GM12878 (cell line): Measurements from ENCODE around the gene PSMC3. TPM values are rescaled to one million over a fixed set of nuclear protein-coding genes. Genes with fewer than 3 reads are reported as not detected.

ENCODE experiments used
- ATAC-seq: fragments of 200-7000 bp; cut with Tn5 transposase; 3 replicates; pipeline ENCODE4 v1.9.1; 2020; ENCODE audit warnings: mild to moderate bottlenecking, moderate library complexity
- BruUV-seq: library from RNA; stranded (reverse); fragments of 400-500 nt; replicated peaks from 2 replicates; lab custom pipeline; 2021; lab: Mats Ljungman, UMichigan
- CTCF ChIA-PET: fragments of 300-600 bp; sonication (Branson Sonifier 250); formaldehyde crosslinking; extraction: SDS; loops from one replicate; lab custom pipeline; 2021; ENCODE audit warnings: inconsistent platforms; lab: Yijun Ruan, JAX
- POLR2A ChIA-PET: fragments of 350-600 bp; formaldehyde crosslinking; extraction: SDS; loops from one replicate; lab custom pipeline; 2021; ENCODE audit warnings: inconsistent platforms; lab: Charles Lee
- RAD21 ChIA-PET: fragments of 300-600 bp; sonication (Branson Sonifier 250); formaldehyde crosslinking; loops from one replicate; lab custom pipeline; 2023; ENCODE audit warnings: antibody characterized with exemption; ENCODE audit not compliant: unreplicated experiment; lab: Charles Lee
- SMC1A ChIA-PET: fragments of 300-600 bp; sonication (Branson Sonifier 250); formaldehyde crosslinking; loops from one replicate; lab custom pipeline; 2023; ENCODE audit not compliant: unreplicated experiment, uncharacterized antibody; lab: Charles Lee
- DNase-seq: peaks from one replicate; pipeline ENCODE4 v3.0.0-alpha.2; 2011; ENCODE audit warnings: low read depth, low spot score
- FAIRE-seq: peaks from 3 replicates; lab custom pipeline; 2011; peaks lifted over from hg19 to GRCh38; lab: Jason Lieb, UNC
- H2AFZ ChIP-seq: 2 replicates; pipeline ENCODE4 v1.6.0; 2011; ENCODE audit warnings: low read depth, low read length, control low read depth; ENCODE audit not compliant: control insufficient read depth
- H3K27ac ChIP-seq: 2 replicates; pipeline ENCODE4 v1.5.1; 2011; ENCODE audit warnings: control low read depth; ENCODE audit not compliant: control insufficient read depth, insufficient read depth
- H3K27me3 ChIP-seq, 2 experiments: replicated peaks in 1 of 2; 2 replicates each; pipeline versions ENCODE4 v1.6.0 to v1.6.1; 2011; ENCODE audit warnings: low read length in 1 of 2; ENCODE audit not compliant: control insufficient read depth in 2 of 2, insufficient read depth in 2 of 2
- H3K36me3 ChIP-seq, 2 experiments: 2 replicates each; pipeline ENCODE4 v1.5.1; 2011; ENCODE audit warnings: low read length in 1 of 2; ENCODE audit not compliant: control insufficient read depth in 2 of 2, insufficient read depth in 2 of 2
- H3K4me1 ChIP-seq: 2 replicates; pipeline ENCODE4 v1.6.1; 2011; ENCODE audit warnings: mild to moderate bottlenecking, low read length, moderate library complexity, mixed read lengths; ENCODE audit not compliant: control insufficient read depth, insufficient read depth
- H3K4me2 ChIP-seq: 2 replicates; pipeline ENCODE4 v1.6.0; 2011; ENCODE audit warnings: control low read depth; ENCODE audit not compliant: control insufficient read depth, insufficient read depth
- H3K4me3 ChIP-seq: fragments of 200-600 bp; sonication (generic); 2 replicates; pipeline ENCODE4 v1.5.1; 2016
- H3K79me2 ChIP-seq: 2 replicates; pipeline ENCODE4 v1.6.0; 2011; ENCODE audit warnings: low read length; ENCODE audit not compliant: control insufficient read depth, insufficient read depth
- H3K9ac ChIP-seq: 2 replicates; pipeline ENCODE4 v1.8.0; 2011; ENCODE audit warnings: low read length, control low read depth, mixed read lengths; ENCODE audit not compliant: control insufficient read depth, insufficient read depth
- H3K9me3 ChIP-seq: replicated peaks from 3 replicates; pipeline ENCODE4 v1.5.1; 2011; ENCODE audit warnings: mild to moderate bottlenecking, low read length; ENCODE audit not compliant: control insufficient read depth, insufficient read depth
- H4K20me1 ChIP-seq: 2 replicates; pipeline ENCODE4 v1.6.0; 2011; ENCODE audit not compliant: control insufficient read depth, insufficient read depth
- BCL11A ChIP-seq: IDR thresholded peaks from 2 replicates; pipeline ENCODE4 v1.6.1; 2011; ENCODE audit warnings: low read depth, low read length
- CTCF ChIP-seq, 3 experiments: IDR thresholded peaks in 2 of 3; conservative IDR thresholded peaks in 1 of 3; 2 replicates each; pipeline ENCODE4 v1.5.1; 2011; ENCODE audit warnings: low read depth in 3 of 3, low read length in 3 of 3, mild to moderate bottlenecking in 3 of 3, control low read depth in 2 of 3, moderate library complexity in 2 of 3, inconsistent platforms in 1 of 3, mixed read lengths in 1 of 3; ENCODE audit not compliant: control insufficient read depth in 2 of 3, insufficient read depth in 1 of 3; ENCODE audit errors: extremely low read depth in 1 of 3
- ESRRA ChIP-seq: IDR thresholded peaks from 2 replicates; pipeline ENCODE4 v1.6.1; 2012; ENCODE audit warnings: mild to moderate bottlenecking, low read length, improper control_type of control experiment
- ETV6 ChIP-seq, 2 experiments: fragments of 450-650 bp in 1 of 2; IDR thresholded peaks in 1 of 2; conservative IDR thresholded peaks in 1 of 2; 2 replicates each; pipeline ENCODE4 v1.6.1; 2014; ENCODE audit warnings: antibody characterized with exemption in 1 of 2, borderline replicate concordance in 1 of 2, low read depth in 1 of 2, mild to moderate bottlenecking in 1 of 2, moderate library complexity in 1 of 2
- MLLT1 ChIP-seq: fragments of 450-650 bp; IDR thresholded peaks from 2 replicates; pipeline ENCODE4 v1.6.1; 2016; ENCODE audit warnings: mild to moderate bottlenecking
- MYC ChIP-seq: IDR thresholded peaks from 2 replicates; pipeline ENCODE4 v1.6.1; 2011; ENCODE audit warnings: mild to moderate bottlenecking, low read length, moderate library complexity, inconsistent platforms; ENCODE audit not compliant: insufficient read depth, insufficient replicate concordance, insufficient read length, severe bottlenecking
- NBN ChIP-seq: fragments of 450-650 bp; IDR thresholded peaks from 2 replicates; pipeline ENCODE4 v1.6.1; 2016
- POLR2AphosphoS5 ChIP-seq: IDR thresholded peaks from 2 replicates; pipeline ENCODE4 v1.6.1; 2011; ENCODE audit warnings: mild to moderate bottlenecking, low read length, inconsistent platforms
- POU2F2 ChIP-seq: IDR thresholded peaks from 3 replicates; pipeline ENCODE4 v1.6.1; 2011; ENCODE audit warnings: low read depth, mild to moderate bottlenecking, low read length, borderline replicate concordance
- RBBP5 ChIP-seq: fragments of 200-600 bp; sonication (generic); conservative IDR thresholded peaks from 2 replicates; pipeline ENCODE4 v1.6.1; 2016
- SKIL ChIP-seq: fragments of 450-650 bp; IDR thresholded peaks from 2 replicates; pipeline ENCODE4 v1.6.1; 2017; ENCODE audit warnings: mild to moderate bottlenecking, low read depth, inconsistent platforms; ENCODE audit not compliant: poor library complexity, severe bottlenecking
- SMARCA5 ChIP-seq: fragments of 450-650 bp; IDR thresholded peaks from 2 replicates; pipeline ENCODE4 v1.6.1; 2017; ENCODE audit warnings: mild to moderate bottlenecking
- SRF ChIP-seq, 2 experiments: IDR thresholded peaks; 2 replicates each; pipeline ENCODE4 v1.6.1; 2011; ENCODE audit warnings: low read depth in 2 of 2, low read length in 2 of 2, mild to moderate bottlenecking in 1 of 2, moderate library complexity in 1 of 2
- WGBS: methylation state at CpG from one replicate; pipeline ENCODE4 v1.1.6; 2016; ENCODE audit warnings: low lambda C conversion rate; ENCODE audit not compliant: insufficient replicate concordance, insufficient coverage; ENCODE audit errors: missing lambda C conversion rate; 5-methylcytosine and 5-hydroxymethylcytosine counted together
- in situ Hi-C: fragments of 300-500 bp; cut with MboI; formaldehyde crosslinking; loops from 9 replicates; pipeline ENCODE4 v1.14.3; 2018; ENCODE audit warnings: mixed read lengths
- intact Hi-C: fragments of 100-400 bp; cut with micrococcal nuclease; formaldehyde crosslinking; loops from one replicate; pipeline ENCODE4 v1.14.2; 2022; ENCODE audit not compliant: unreplicated experiment
- polyA plus RNA-seq, 11 experiments: library from polyadenylated mRNA; depleted of rRNA in 4 of 11; unstranded in 6 of 11; stranded (reverse) in 5 of 11; fragments of >200 nt; fragmentation: Nextera tagmentation in 4 of 11; fragmentation: Illumina TruSeq in 1 of 11; extraction: Ambion mirVana in 4 of 11; extraction: Trizol in 1 of 11; gene quantifications; 1 replicate in 1 of 11; 2 replicates in 10 of 11; pipeline versions ENCODE4 v1.2.1 to v1.2.3, GENCODE V29; 2011 to 2016; ENCODE audit warnings: inconsistent platforms in 2 of 11, missing spikeins in 2 of 11, low read depth in 1 of 11
- total RNA-seq, 4 experiments: library from RNA; depleted of rRNA in 3 of 4; stranded (reverse); fragments of >200 nt in 3 of 4; fragmentation: Illumina TruSeq in 1 of 4; extraction: Trizol in 1 of 4; gene quantifications; 2 replicates each; pipeline versions ENCODE4 v1.2.1 to v1.2.3, GENCODE V29; 2013 to 2021

PSMC3 gene
- total and polyA plus RNA-seq, 10 of the 15 experiments (the other 5 are each of a cell fraction or from before 2014, with no cell fraction given), result 39.5 to 289 (median 155) TPM

- TF ChIP-seq MLLT1 (no peak), BCL11A (no peak), SRF (IDR thresholded peaks at IDR 0.05; ENCODE audit: low read depth in 2 of 2, low read length in 2 of 2) (no peak), NBN (no peak), POLR2AphosphoS5 (no peak), POU2F2 (no peak), ESRRA (no peak), MYC (no peak), RBBP5 (no peak), SKIL (no peak), ETV6 (conservative IDR thresholded peaks at IDR 0.05 in 1 of 2, IDR thresholded peaks at IDR 0.05 in 1 of 2; ENCODE audit: borderline replicate concordance in 1 of 2, low read depth in 1 of 2) (no peak), CTCF (IDR thresholded peaks at IDR 0.05 in 2 of 3, conservative IDR thresholded peaks at IDR 0.05 in 1 of 3; ENCODE audit: control insufficient read depth in 2 of 3, extremely low read depth in 1 of 3, insufficient read depth in 1 of 3, low read depth in 3 of 3, low read length in 3 of 3) (no peak), SMARCA5 (no peak)
- Histone ChIP-seq H2AFZ (no peak overlapping the region), H3K79me2 (peaks cover 7% of the 10 kb centered on the region), H3K27ac (no peak overlapping the region), H3K9ac (no peak overlapping the region), H3K36me3 (no peaks in the 10 kb centered on the region), H3K4me1 (no peaks in the 10 kb centered on the region), H3K4me3 (no peak overlapping the region), H4K20me1 (no peaks in the 10 kb centered on the region), H3K4me2 (no peak overlapping the region), H3K9me3 (no peaks in the 10 kb centered on the region), H3K27me3 (no peaks in the 10 kb centered on the region)
- ChIA-PET POLR2A (no interaction called here), CTCF (no interaction called here), RAD21 (no interaction called here), SMC1A (no interaction called here)
- WGBS, result 59% methylated on average over 5 of the region's 5 CpGs
- no TSS peak for BruUV-seq
- intact Hi-C loops (no loop called here), in situ Hi-C loops (no loop called here)
- FAIRE-seq (no peak), DNase-seq (no peak), ATAC-seq (no peak)
Measured at GRCh38 chr11:47430524-47430923, 4.3 kb upstream of the PSMC3 start.
